HG03460 (cell line): ENCODE results near the gene PI4KA.
"Not testable (repeated sequence)": the region's sequence is repeated elsewhere in the genome, so short reads cannot be mapped to it uniquely, and the experiment has no call there.

ENCODE experiments used
- ATAC-seq: cut with Tn5 transposase; IDR thresholded peaks from one replicate; pipeline ENCODE4 v1.9.1; 2021; ENCODE audit not compliant: unreplicated experiment

The PI4KA gene

GRCh38 chr22:20671409-20672081 lies 187.1 kb downstream of the PI4KA start:
- no peak for ATAC-seq

- not testable (repeated sequence) for ATAC-seq
Measured at GRCh38 chr22:20670457-20671261, 188.0 kb downstream of the PI4KA start.

- ATAC-seq, result not testable (repeated sequence)
Measured at GRCh38 chr22:20669884-20670283, 188.7 kb downstream of the PI4KA start.

GRCh38 chr22:20669471-20669870 lies 189.1 kb downstream of the PI4KA start:
- not testable (repeated sequence) for ATAC-seq

GRCh38 chr22:20668769-20669168 lies 189.8 kb downstream of the PI4KA start:
- not testable (repeated sequence) for ATAC-seq

- not testable (repeated sequence) for ATAC-seq
Measured at GRCh38 chr22:20668226-20668625, 190.4 kb downstream of the PI4KA start.

GRCh38 chr22:20667548-20667947 lies 191.1 kb downstream of the PI4KA start:
- not testable (repeated sequence) for ATAC-seq

GRCh38 chr22:20666560-20666959 lies 192.1 kb downstream of the PI4KA start:
- no peak for ATAC-seq

GRCh38 chr22:20664594-20664959 lies 194.0 kb downstream of the PI4KA start:
- ATAC-seq, result no peak

GRCh38 chr22:20663941-20664593 lies 194.5 kb downstream of the PI4KA start:
- ATAC-seq, result no peak

- ATAC-seq, result no peak
Measured at GRCh38 chr22:20663137-20663828, 195.3 kb downstream of the PI4KA start.

GRCh38 chr22:20662524-20663036 lies 196.0 kb downstream of the PI4KA start:
- ATAC-seq, result not testable (repeated sequence)

GRCh38 chr22:20661473-20661872 lies 197.1 kb downstream of the PI4KA start:
- no peak for ATAC-seq

GRCh38 chr22:20660441-20661054 lies 198.1 kb downstream of the PI4KA start:
- no peak for ATAC-seq

GRCh38 chr22:20659920-20660319 lies 198.7 kb downstream of the PI4KA start:
- no peak for ATAC-seq

GRCh38 chr22:20659258-20659657 lies 199.4 kb downstream of the PI4KA start:
- ATAC-seq, result no peak

GRCh38 chr22:20658433-20659222 lies 200.0 kb downstream of the PI4KA start:
- no peak for ATAC-seq

- ATAC-seq, result no peak
Measured at GRCh38 chr22:20657963-20658362, 200.6 kb downstream of the PI4KA start.
